Fibroblast of skin of abdomen (primary cell): ENCODE measurements around the gene WEE1.

Experiments used
- DNase-seq: peaks from one replicate; pipeline ENCODE4 v3.0.0-alpha.2; 2013

WEE1 gene

DNA sequence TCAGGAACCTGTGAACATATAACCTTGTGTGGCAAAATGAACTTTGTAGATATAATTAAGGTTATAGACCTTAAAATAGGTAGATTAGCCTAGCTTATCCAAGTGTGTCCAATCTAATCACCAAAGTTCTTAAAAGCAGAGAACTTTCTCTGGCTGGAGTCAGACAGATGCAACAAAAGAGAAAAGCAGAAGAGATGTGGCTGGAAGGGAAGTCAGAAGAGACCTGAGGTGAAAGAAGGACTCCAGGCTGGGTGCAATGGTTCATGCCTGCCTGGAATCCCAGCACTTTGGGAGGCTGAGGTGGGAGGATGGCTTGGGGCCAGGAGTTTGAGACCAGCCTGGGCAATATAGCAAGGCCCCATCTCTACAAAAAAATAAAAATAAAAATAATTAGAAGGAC, 51.0 kb downstream of the WEE1 start:
- DNase-seq, result no peak

DNA sequence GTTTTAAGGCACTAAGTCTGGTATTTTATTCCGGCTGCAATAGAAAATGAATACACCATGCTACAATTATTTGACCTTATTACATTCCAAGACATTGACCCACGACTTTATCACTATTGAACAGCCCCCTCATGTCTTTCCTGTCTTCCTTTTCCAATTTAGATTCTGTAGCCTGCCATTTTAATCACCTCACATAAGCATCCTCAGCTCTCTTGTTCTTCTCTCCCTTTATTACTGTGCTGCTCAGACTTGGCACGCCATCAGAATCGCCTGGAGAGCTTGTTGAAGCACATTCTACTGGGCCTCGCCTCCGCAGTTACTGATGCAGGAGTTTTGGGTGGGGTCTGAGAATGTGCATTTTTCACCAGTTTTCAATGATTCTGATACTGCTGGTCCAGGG, 51.7 kb downstream of the WEE1 start:
- DNase-seq, result no peak

DNA sequence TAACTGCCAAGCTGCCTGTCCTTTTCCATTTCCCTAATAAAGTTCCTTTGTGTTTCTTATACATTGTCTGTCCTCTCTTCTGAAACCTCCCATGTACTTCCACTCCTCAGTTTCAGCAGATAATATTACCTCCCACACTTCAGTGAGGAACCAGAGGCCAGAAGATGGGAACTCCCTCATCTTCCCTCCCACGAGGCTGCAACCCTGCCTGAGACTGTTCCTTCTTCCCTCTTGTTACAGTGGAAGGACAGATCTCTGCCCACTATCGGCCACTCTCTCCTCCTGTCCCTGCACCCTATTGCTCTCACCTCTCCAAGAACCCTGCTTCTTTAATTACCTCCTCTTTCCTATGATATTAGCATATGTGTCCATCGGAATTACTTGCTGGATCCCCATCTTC, 52.3 kb downstream of the WEE1 start:
- no peak for DNase-seq

DNA sequence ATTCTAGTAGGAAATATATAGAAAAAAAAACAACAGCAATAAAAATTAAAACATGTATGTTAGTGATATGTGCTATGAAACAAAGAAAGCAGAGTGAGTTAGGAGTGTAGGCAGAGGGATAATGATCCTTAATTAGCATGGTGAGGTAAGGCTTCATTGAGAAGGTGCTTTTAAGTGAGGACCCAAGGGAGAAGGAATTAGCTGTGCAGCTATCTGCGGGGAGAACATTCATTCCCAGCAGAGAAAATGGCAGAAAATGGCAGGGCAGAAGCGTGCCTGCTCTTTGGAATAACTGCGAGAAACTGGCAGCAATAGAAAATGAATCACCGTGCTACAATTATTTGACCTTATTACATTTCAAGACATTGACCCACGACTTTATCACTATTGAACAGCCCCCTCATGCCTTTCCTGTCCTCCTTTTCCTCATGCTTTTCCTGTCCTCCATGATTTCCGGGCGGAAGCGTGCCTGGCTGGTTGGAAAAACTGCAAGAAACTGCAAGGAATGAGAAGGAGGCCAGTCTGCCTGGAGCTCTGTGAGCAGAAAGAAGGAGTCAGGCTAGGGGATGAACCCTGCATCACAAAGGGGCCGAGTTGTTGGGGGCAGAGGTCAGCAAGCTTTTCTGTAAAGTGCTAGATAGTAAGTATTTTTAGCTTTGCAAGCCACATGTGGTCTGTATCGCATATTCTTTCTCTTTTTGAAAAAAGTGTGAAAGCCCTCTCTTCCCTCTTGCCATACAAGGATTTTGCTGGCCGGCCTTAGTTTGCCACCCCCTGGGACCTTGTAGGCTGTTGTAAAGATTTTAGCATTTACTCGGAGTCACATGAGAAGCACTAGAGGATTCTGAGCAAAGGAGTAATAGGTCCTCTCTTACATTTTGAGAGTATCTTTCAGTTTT, 53.3 kb downstream of the WEE1 start:
- no peak for DNase-seq

DNA sequence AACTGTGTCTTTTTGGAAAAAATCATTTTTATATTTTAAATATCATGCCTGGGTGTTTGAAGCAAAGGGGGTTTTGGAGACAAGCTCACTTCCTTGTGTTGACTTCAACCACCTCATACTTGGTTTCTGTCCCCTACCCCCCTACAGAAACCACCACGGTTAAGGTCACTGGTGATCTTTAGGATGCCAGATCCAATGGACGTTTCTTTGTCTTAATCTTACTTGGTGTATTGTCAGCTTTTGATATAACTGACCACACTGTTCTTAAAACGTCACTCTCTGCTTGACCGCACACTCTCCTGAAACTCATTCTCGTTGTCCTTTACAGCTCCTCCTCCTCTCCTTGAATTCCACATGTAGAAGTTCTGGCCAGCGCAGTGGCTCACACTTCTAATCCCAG, 55.6 kb downstream of the WEE1 start:
- no peak for DNase-seq

DNA sequence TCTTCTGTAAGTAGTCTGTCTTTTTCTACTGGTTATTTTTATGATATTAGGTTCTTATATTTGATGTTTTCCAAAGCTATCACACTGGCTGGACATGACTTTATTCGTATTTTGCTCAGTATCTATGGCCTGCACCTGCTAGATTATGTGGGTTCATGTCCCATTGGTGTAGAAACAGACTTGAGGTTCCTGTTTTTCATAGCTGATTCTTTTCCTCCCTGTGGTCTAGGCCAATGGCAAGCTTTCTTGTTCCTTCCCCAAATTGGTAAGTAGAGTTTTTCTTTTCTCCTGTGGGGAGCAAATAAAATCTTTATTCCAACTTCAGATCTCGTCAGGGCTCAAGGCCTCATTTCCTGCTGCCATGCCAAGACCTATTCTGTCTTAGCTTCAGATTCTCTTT, 60.2 kb downstream of the WEE1 start:
- DNase-seq, result no peak

DNA sequence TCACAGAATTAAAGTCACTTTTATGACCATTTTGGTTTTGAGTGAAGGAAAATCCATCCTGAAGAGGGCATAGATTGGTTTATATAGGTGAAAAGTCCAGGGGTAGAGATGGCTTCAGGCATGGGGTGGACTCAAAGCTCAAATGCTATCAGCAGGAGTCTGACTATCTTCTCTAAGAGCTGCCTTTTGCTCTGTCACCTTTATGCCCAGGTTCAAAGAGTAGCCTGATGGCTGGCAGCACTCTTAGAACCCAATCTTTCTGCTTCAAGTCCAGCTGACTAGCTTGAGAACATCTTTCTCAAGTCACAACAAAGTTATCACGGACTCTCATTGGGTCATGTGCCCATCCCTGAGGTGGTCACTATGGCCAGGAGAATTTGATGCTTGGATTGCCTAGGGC, 63.2 kb downstream of the WEE1 start:
- no peak for DNase-seq

DNA sequence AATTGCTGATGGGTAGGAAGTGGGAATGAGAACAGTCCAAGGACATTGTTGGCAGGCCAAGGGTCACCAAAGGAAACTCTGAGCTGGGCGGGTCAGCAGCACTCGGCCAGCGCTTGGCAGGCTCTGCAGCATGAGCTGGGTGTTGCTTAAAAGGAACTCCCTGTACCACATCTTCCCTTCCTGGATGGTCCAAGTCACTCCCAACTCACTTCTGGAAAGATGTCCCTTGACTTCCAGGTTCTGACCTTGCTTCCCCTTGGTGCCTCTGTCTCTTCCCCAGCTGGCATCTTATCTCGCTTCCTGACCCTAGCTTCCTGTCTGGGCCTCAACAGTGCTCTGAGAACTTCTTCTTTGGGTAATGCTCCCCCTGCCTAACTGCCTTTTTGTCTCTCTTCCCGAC, 65.6 kb downstream of the WEE1 start:
- no peak for DNase-seq
